HG03039 (cell line): ENCODE measurements around the gene PDC.

ENCODE experiments used
- ATAC-seq: cut with Tn5 transposase; IDR thresholded peaks from one replicate; pipeline ENCODE4 v1.9.1; 2021; ENCODE audit warnings: mild to moderate bottlenecking, moderate library complexity; ENCODE audit not compliant: unreplicated experiment

Gene PDC

DNA sequence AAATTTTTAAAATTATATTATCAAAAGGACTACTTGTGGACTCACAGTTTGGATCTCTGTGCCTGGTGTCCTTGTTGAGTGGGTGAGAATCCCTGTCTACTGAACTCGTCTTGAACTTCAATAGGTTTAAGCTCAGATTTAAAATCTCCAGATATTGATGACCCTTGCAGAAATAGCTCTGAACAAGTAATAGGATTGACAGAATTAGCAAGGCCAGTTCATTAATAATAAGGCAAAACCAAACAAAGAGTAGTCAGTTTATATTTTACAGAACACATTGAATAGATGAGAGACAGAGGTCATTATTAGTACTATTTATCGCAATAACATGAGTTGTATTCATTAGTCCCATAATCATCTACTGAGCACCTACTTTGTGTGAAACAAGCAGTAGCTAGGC is at the start of gene PDC:
Gene PDC (minus strand): TSS at position 101 of the 400 bp plus-strand sequence. CDS start 11,655 bp downstream, outside the sequence.
- ATAC-seq, result no peak

DNA sequence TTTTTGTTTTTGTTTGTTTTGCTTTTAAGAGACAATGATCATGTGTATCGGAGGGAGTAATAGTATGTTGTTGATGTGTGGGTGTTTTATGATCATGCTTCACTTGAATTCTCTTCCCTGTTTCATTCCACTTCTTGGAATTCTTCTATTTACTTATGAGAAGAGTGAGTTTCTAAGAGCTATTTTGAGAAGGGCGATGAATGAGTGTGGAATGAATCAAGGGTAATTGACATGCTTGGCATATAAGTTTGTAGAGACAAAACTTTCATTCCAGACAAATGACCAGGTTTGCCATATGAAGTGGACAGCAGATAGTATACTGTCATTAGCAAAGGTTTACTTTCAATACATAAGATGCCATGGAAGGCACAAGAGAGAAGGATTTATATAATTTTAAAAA is 42.3 kb upstream of the PDC start:
- no peak for ATAC-seq

DNA sequence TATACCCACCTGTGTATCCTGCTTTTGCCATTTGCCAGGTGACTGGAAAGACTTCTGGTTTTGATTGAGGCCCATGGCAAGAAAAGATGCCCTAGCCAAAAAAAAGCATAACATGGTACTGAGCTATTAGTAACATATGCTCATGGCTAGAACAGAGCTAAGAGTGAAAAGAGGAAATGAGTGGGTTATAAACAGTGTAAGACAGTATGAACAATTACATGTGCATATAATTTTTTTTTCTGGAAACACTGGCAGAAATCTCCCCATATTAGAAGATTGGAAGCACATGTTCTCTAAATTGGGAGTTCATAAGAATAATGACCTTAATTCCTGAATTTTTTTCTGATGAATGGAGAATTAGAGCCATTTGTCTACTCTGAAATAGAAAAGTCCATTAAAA is 41.2 kb upstream of the PDC start:
- ATAC-seq, result peak; percentile 51

DNA sequence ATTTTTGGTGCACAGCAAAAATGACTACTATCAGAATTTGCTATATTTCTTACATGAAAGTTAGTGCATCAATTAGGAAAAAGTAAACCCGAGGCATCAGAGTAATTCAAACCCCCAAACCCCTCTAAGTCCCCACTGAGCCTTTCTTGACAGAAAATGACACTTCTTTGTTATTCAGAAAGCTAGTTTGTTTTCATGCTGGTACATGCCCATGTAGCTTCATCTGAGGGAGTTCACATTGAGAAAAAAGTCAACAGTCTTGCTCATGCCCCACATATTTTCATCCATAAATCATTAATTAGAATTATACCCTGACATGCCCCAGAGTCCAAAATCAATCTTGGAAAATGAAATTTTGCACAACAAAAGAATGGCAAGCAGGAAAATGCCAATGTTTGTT is 39.9 kb upstream of the PDC start:
- ATAC-seq, result no peak

DNA sequence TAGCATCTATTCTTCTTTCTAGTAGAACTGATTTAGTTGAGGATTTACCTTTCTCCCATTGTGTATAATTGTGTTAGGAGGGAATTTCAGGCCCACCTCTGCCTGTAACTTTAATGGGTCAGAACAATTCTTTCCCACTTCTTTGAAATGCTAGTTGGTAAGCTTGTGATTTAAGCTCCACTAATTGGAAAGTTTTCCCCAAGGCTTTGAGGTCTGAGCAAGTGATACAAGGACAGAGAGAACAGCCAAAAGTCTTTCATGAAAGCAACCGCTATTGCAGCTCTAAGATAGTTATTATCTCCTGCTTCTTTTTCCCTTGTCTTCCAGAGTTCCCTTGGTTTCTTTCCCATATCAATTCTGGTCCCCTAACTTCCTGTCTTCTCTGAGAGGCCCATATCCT is 38.7 kb upstream of the PDC start:
- ATAC-seq, result no peak

DNA sequence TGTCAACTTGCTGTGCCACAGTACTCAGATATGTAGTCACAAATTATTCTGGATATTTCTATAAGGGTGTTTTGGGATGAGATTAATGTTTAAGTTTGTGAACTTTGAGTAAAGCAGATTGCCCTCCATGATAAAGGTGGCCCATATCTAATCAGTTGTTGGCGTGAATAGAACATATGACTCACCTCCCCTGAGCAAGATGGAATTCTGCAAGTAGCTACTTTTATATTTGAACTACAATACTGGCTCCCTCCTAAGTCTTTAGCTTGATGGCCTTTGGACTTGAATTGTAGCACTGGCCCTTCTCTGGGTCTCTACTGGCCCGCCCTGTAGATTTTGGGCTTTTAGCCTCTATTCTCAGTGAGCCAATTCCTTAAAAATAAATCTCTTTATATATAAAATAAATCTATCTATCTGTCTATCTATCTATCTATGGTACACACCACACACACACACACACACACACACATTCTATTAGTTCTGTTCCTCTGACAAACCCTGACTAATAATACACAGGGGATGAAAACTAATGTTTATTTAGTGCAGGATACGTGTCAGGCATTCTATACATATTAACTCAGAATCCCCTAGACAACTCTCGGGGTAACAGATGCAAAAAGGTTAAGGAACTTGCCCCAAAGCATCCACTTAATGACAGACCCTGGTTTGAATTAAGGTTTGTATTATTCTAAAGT is 37.9 kb upstream of the PDC start:
- no peak for ATAC-seq

DNA sequence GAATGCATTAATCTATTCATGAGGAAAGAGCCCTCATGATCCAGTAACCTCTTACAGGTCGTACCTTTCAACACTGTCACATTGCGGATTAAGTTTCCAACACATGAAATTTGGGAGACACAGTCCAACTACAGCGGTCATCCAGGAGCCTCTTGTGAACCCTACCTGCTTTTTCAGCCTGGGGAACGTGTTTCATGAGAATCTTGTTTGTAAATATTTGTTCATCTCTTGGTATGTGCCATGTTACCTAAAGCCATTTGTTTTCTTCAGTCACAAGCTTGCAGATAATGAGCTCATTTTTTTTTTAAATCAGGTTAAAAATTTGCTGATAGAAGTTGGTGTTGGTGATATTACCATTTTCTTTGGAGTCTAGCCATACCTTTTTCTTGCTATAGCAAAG is 37.2 kb upstream of the PDC start:
- ATAC-seq, result no peak

DNA sequence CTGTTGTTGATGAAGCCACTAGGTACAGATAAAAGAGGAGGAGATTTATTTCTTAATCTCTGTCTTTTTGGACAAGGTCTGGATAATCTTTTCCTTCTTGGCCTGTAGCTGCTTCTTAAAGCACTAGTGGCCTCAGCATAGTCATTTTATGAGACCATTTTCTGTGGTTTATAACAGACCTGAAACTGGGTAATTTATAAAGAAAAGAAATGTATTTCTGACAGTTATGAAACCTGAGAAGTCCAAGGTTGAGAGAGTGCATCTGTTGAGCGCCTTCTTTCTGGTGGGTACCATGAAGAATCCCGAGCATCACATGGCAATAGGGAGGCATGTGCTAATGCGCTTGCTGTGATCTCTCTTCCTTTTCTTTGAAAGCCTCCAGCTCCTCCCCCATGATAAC is 36.7 kb upstream of the PDC start:
- ATAC-seq, result no peak

DNA sequence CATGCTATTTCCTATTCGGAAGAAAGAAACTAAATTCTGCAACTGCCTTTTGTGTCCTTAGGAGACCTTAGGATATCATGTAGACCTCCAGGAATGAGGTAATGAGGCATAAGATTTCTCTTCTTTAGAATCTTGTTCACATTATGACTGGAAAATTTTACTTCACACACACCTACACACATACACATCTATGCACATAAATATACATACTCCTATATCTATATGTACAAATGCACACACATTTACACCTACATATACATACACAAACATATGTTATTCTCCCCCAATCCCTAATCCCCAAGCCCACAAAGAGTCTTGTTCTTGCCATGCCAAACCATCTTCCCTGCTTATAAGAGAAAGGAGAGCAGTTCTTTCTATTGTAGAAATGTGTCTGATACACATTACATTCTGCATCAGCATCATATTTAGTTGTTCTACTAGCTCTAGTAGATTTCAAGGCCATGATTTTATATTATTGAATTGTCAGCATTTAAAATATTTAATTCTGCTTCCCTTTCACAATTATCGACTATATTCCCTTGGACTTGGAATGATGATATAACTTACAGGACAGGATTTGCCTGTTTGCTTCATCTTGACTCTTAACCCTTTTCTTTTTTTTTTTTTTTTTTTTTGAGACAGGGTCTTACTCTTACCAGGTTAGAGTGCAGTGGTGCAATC is 35.4 kb upstream of the PDC start:
- ATAC-seq, result no peak

DNA sequence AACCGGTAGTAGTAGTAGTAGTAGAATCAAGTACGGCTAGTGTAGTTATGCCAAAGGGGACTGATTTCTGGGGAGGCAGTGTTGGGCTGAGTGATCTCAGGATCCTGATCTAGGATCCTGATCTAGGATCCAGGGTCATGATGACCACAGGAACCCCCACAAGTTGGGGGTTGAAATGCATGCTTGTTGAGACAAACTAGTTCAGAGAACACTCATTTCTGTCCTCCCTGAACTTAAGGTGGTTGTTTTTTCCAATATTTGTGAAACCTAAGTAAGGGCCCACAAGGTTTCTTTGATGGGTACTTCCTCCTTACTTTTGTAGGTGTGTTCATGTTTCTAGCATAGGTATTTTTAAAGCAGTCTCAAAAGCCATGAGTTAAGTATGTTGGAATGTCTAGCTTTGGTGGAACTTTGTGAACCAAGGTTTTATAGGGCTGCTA is 33.9 kb upstream of the PDC start:
- ATAC-seq, result peak; percentile 49

DNA sequence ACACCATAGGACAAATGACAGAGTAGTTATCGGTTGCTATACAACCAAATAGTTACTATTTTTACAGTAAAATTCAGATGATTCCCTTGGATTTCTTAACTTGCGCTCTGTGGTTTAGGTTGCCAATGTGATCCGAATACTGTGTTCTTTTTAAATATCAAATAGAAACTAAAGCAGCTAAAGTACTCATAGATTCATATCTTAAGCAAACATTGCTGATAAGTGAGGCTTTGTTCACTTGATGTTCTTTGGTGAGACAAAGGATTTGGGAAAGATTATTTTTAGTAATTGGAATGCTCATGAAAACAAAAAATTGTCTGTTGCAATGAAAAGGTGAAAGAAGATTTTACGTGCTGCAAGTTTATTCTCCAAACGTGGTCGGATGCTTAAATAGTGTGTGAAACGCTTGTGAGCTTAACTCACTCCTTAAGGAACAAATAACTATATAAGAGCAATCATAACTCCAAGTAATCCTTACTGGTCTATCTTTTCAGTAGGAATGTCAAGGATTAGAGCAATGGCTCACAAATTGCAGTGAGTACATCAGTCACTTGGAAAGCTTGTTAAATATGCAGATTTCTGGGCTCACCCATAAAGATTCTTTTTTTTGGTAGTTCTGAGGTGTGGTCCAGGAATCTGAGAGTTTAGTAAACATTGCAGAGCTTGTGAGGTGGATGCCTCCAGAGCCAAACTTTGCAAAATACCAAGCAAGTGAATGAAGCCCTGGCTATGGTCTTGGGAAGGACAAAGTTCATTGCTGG is 31.8 kb upstream of the PDC start:
- no peak for ATAC-seq

DNA sequence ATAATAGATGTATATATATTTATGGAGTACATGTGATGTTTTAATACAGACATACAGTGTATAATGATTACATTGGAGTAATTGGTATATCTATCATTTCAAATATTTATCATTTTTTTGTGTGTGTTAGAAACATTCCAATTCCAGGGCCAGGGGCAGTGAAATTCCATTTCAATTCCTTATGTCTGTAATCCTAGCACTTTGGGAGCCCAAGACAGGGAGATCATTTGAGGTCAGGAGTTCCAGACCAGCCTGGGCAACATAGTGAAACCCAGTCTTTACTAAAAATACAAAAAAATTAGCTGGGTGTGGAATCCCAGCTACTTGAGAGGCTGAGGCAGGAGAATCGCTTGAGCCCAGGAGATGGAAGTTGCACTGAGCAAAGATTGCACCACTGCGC is 30.4 kb upstream of the PDC start:
- no peak for ATAC-seq

DNA sequence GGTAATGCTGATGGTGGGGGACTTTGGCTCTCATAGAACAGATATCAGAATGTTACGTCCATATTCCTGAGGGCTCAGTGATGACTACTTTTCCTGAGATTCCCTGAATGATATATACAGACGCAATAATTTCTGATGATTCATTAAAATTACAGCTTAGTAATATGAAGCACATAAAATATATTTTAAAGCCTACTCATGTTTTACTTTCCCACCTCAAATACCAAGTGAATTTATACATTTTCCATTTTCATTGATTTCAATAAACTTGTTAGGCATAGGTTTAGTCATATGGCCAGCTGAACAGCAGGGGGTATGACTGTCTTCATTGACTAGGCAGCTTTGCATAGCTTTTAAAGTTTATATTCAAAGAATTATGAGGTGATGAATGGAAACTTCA is 26.2 kb upstream of the PDC start:
- ATAC-seq, result no peak

DNA sequence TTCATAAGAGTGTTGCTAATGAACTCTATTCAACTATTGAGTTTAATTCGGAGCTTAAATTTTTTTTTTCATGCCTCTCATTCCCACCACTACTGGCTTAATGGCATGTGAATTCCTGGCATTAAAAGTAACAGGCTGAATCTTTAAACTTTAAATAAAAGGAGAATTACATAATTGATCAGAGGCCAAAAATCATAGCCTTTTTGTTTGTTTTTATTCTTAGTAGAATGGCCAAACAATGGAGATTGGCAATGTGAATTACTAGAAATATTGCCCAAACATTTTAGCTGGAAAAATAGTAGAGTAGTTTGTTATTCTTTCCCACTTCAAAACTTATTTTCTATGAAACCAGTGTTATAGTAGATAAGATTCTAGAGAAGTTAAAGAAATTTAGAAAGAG is 25.1 kb upstream of the PDC start:
- ATAC-seq, result no peak

DNA sequence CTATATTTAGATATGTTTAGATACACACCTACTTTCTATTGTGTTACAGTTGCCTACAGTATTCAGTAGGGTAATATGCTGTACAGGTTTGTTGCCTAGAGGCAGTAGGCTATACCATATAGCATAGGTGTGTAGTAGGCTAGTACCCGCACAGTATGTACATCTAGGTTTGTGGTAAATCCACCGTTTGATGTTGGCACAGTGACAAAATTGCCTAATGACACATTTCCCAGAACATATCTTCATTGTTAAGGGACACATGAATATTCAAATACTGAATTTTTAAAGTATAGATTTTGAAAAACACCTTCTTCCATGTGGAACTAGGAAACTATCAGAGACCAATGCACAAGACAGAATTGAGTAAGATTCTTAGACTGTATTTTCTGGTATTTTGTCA is 22.6 kb upstream of the PDC start:
- ATAC-seq, result no peak

DNA sequence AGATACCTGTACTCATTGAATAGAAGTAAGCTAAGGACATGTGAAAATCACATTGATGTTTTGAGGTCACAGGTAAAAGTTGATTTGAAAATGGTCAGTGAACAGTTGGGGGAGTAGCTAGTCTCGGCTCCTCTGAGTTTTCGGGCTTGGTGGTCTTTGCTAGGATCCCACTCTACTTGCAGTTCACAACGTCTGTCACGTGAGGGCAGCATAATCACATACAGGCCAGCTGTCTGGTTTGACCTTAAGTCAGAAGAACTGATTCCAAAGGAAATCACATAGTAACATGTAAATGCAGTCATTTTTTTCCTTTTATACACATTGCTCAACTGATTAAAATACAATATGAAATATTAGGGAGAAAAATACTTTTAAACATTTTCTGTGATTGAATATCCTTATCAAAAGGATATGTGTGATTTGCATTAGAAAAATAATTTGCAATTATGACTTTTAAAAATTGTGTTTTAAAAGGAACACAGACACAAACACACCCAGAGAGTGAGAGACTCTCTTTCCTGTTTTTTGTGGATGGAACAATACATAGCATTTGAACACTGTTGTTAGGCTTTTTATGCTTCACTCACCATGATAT is 21.8 kb upstream of the PDC start:
- peak; percentile 70 for ATAC-seq

DNA sequence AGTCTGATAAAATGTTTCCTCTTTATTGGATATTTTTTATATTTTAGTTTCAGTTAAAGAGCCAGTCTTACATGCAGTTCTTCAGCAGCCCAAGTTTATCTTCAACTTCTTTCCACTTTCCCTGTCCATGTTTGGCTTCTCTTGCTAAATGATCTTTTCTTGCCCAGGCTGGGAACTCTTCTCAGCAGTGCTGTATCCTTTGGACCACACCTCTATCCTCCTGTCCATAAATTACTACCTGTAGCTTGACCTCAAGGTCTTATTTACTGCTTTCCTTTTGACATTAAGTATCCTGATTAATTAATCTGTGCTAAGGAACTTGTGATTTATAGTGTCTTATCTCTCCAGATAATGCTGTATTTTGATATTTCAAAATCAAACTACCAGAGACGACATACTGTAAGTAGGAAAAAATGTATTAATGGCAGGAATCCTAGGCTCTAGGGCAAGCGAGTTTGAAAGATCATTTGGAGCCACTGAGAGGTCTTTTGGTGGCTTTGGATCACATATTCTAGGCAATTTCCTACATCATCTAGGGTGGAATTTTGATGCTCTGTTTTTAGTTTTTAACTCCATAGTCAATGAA is 20.5 kb upstream of the PDC start:
- no peak for ATAC-seq

DNA sequence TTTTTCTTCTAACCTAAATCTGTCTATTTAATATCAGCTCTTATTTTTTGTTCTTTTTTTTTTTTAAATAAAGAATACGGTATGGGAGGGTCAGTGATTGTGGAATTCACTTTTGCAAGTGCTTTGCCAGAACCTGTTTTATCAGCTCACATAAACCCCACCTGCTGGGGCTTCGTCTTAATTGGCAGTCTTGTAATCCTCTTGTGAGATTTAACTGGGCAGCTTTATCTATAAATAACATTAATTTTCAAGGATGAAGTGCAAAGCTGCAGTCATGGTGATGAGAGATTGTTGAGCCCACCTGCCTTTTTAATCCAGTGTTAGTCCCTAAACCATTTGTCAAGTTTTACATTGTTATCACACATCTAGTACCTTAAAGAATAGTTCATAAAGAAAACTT is 18.2 kb upstream of the PDC start:
- ATAC-seq, result no peak

DNA sequence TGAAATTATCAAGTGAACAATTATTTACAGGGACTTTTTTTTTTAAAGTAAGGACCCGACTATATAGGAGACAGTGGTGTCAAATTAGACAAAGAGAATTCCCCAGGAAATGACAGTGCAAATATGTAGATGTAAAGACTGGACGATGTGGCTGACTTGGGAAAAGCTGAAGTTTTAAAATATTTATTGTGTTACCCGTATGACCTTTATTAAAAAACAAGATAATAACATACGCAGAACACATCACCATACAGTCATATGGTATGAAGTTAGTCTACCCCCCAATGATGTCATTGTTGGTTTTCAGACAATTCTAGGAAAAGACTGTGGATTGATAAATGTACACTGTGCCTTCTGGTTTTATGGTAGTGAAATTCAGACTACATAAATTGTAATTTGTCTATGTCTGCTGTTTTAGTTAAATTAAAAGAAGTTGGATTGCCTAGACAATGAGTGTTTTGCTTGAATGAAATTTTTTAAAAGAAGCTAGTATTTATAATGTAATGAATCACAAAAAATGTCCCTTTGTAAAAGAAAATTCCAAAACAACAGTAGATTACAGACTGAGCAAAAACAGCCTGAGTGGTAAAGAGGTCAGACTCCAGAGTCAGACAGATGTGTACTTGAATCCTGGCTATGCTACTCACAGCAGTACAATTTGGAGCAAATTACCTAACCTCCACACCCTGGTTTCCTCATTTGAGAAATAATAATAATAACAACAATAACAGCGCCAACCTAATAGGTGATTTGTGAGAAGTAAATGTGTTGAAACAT is 15.5 kb upstream of the PDC start:
- ATAC-seq, result no peak

DNA sequence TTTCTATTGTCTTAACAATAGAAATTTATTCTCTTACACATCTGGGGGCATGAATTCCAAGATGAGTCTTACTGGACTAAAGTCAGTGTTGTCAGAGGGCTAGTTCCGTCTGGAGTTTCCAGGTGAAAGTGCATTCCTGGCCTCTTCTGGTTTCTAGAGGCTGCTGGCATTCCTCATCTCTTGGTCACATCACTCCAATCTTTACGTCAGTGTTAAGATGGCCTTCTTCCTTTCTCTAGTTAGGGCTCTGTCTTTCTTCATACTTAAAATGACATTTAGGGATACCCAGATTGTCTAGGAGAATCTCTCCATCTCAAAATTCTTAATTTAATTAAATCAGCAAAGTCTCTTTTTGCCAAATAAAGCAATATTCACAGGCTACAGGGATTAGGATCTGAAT is 13.3 kb upstream of the PDC start:
- ATAC-seq, result no peak

DNA sequence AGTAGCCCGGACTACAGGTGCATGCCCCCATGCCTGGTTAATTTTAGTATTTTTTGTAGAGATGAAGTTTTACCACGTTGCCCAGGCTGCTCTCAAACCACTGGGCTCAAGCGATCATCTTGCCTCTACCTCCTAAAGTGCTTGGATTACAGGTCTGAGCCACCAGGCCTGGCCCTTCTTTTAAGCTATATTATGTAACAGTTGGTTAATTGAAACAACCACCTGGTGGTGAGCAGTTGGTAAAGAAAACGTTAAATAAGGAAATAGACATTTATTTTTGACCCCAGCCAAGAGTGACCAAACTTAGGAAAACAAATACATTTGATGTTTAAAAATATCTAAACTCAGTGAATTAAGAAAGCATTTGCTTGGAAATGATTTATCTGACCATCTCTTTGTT is 12.1 kb upstream of the PDC start:
- ATAC-seq, result no peak
